KG1 (cell line): ENCODE measurements around the gene TSPAN10.

Source experiments
- DNase-seq: peaks from one replicate; lab custom pipeline; 2025; lab: John Stamatoyannopoulos, UW

TSPAN10 gene

DNA sequence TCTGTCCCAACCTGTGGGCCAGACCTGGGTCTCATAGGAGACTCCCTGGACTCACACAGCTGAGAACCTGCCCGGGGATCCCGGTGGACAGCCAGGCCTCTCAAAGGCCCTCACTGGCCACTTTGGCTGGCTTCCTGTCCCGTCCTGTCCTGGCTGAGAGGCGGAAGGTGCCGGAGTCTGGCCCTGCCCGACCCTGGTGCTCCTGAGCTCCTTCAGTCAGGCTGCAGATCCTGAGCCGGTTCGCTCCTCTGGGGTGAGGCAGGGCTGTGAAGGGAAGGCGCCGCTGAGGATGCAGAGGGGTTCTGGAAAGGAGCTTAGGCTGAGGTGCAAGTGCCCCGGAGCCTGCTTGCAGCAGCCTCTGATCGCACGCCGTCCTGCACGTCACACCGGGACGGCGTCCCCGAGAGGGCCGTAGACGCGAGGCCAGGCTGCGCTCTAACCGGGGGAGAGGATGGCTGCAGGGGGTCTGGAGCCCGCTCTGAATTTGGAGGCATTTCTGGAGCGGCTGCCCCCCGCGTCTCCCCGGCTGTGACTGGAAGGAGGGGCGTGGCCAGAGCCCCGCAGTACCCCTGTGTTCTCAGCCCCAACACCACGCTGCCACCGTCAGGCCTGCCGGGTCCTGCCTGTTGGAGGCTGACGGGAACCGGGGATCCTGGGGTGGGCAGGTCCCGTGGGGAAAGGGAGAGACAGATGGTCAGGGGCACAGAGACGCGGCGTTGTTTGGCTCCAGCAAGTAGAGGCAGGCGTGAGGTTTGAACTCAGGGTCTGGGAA is 51.0 kb downstream of the TSPAN10 start:
- no peak for DNase-seq

DNA sequence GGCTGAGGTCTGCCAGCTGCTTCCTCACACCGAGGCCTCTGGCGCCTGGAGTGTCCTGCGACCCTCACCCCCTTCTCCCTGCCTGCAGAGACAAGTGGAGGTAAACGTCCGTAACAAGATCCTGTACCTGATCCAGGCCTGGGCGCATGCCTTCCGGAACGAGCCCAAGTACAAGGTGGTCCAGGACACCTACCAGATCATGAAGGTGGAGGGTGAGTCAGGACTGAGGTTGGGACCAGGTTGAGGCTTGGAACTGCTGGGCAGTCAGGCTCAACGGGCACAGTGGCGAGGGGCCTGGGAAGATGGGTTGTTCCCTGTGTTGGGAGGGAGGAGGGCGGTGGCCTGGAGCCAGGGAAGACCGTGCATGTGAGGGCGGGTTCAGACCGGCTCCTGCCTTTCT is 51.6 kb downstream of the TSPAN10 start:
- no peak for DNase-seq

DNA sequence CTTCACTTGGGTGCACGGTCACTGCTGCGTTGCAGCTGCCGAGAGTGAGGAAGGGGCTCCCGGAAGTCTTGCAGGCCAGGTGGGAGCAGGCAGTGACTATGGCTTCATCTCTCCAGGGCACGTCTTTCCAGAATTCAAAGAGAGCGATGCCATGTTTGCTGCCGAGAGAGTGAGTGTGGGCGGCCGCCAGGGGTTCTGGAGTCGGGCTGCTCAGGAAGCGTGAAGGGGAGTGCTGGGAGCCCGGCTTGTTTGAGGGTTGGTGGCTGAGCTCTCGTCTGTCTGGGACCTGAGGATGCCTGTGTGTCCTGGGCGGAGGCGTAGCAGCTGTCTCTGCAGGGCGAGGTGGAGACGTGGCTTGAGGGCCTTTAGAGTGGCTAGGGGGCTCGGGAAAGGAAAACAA is 53.1 kb downstream of the TSPAN10 start:
- no peak for DNase-seq

DNA sequence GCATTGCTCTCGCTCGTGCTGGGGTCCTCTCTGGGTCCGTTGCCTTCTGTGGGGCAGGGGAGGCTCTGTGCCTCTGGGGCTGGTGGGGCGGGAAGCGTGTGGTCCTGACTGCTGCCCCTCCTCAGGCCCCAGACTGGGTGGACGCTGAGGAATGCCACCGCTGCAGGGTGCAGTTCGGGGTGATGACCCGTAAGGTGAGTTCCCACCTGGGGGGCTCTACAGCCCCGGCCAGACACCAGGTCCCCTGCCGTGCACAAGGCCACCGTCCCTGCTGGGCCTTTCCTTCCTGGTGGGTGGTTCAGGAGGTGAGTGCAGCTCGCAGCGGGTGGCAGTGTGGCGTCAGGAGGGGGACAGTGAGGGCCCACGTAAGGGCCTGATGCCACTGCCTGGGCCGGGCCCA is 53.6 kb downstream of the TSPAN10 start:
- no peak for DNase-seq

DNA sequence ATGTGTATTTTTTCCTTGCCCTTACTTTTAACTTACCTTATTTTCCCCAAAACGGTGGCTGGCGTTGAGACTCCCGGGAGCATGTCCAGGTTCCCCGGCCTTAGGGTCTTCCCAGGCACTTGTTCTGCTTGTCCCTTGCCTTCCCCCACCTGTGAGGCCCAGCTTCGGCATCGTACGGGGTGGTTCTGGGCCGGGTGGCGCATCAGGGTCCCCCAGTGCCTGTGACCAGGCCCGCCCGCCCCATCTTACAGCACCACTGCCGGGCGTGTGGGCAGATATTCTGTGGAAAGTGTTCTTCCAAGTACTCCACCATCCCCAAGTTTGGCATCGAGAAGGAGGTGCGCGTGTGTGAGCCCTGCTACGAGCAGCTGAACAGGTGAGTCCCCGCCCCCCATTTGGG is 54.2 kb downstream of the TSPAN10 start:
- DNase-seq: no peak

DNA sequence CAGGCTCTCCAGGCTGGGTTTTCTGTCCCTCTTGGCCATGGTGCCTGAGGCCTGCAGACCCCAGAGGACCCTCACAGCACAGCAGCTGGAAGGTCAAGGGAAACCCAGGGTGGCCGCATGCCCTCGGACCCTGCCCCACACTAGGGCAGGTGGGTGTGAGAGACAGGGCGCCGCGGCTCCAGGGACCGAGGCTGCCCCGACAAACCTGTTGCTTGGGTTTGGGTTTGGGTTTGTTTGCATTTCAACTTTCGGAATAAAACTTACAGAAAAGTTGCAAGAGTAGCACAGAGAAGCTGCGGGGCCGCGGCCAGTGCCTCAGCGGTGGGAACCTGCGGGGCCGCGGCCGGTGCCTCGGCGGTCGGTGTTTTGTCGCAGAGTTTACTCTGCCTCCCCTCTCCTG is 54.6 kb downstream of the TSPAN10 start:
- DNase-seq: no peak

DNA sequence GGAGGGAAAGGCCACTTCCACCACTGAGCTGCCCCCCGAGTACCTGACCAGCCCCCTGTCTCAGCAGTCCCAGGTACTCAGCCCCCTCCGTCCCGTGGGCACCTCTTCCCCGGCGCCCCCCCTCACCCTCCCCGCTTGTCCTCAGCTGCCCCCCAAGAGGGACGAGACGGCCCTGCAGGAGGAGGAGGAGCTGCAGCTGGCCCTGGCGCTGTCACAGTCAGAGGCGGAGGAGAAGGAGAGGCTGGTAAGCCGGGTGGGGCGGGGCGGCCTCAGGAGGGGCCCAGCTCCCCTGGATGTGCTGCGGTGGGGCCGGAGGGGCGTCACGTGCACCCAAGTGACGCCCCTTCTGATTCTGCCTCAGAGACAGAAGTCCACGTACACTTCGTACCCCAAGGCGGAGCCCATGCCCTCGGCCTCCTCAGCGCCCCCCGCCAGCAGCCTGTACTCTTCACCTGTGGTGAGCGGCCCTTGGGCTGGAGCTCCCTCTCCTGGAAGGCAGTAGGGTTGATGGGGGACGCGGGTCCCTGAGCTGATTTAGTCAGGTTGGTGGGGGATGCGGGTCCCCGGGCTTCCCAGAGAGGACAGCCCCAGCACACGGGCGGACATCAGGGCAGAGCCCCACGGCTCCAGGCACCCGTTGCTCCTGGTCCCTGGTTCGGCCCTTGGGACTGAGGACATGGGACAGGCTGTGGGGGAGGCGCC is 56.7 kb downstream of the TSPAN10 start:
- no peak for DNase-seq

DNA sequence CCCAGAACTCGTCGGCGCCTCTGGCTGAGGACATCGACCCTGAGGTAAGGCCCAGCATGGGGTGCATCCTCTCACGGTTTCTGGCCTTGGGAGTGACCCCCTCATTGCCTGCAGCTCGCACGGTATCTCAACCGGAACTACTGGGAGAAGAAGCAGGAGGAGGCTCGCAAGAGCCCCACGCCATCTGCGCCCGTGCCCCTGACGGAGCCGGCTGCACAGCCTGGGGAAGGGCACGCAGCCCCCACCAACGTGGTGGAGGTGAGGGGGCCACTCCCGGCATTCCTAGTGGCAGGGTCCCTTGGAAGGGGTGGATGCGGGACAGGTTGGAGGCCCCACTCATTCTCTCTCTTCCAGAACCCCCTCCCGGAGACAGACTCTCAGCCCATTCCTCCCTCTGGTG is 57.8 kb downstream of the TSPAN10 start:
- no peak for DNase-seq

DNA sequence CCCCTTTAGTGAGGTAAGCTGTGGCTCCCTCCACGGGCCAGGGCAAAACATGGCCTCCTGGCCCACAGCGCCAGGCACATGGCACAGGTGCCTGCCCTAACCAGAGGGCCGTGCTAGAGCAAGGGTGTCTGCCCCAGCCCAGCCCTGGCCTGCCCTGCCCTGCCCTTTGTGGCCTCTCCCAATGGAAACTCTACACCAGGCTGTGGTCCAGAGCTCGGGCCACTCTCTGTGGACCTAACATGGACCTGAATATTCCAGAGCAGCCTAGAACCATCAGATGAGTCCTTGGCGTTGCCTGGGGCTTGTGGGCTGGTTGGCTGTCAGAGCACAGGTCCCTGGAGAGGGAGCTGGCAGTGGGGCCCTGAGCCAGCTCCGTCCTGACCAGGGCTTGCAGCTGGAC is 58.2 kb downstream of the TSPAN10 start:
- no peak for DNase-seq

DNA sequence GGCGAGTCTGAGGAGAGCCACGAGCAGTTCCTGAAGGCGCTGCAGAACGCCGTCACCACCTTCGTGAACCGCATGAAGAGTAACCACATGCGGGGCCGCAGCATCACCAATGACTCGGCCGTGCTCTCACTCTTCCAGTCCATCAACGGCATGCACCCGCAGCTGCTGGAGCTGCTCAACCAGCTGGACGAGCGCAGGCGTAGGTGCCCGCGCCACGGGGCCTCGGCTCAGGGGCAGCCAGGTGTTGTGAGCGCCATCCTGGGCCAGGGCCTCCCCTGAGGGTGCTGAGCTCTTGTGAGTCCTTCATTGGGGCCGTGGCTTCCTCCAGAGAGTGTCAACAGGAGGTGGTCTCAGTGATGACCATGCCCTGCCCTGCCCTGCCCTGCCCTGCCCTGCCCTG is 58.8 kb downstream of the TSPAN10 start:
- no peak for DNase-seq

DNA sequence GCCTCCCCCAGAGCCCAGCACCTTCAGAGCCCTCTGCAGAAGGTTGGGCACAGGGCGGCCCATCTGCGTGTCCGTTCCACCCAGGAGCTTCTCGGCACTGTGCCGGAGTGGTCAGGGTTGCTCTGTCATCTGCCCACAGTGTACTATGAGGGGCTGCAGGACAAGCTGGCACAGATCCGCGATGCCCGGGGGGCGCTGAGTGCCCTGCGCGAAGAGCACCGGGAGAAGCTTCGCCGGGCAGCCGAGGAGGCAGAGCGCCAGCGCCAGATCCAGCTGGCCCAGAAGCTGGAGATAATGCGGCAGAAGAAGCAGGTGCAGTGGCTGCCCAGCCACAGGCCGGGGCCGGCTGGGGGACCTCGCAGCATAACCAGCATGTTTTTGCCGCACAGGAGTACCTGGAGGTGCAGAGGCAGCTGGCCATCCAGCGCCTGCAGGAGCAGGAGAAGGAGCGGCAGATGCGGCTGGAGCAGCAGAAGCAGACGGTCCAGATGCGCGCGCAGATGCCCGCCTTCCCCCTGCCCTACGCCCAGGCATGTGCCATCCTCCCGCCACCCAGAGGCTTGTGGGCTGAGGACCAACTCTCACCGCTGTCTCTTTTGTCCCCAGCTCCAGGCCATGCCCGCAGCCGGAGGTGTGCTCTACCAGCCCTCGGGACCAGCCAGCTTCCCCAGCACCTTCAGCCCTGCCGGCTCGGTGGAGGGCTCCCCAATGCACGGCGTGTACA is 59.4 kb downstream of the TSPAN10 start:
- no peak for DNase-seq

DNA sequence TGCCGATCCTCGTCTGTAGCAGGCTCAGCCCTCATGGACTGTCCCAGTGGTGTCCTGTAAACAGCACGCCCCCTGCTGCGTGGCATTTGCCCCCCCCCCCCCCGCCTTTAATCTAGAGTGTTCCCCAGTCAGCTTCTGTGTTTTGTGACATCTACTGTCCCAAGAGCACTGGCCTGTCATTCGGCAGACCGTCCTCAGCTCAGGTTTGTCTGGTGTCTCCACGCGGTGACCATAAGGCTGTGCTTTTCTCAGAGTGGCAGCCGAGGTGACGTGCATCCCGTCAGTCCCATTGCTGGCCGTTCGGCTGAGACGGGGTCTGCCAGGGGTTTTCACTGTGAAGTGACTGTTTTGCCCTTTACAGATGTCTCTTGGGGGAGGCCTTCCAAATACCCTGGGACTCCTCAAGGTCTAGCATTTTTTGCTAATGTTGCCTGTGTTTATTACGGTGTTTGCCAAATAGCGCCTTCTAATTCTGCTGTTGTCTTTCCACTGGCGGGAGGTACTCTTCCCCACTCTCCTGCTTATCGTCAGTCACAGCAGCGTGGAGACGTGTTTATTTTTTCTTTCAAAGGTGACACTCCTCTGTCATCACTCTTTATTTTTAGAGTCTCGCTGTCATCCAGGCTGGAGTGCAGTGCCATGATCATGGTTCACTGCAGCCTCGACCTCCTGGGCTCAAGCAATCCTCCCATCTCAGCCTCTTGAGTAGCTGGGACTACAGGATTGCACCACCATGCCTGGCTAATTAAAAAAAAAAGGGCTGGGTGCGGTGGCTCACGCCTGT is 60.5 kb downstream of the TSPAN10 start:
- no peak for DNase-seq
